HG02642 (cell line): ENCODE measurements around the gene HOMEZ.
A peak's percentile ranks its signal among the peaks of the same experiment; 100 is the strongest.
"Not testable (repeated sequence)": the region's sequence is repeated elsewhere in the genome, so short reads cannot be mapped to it uniquely, and the experiment has no call there.

Experiments used
- ATAC-seq: cut with Tn5 transposase; IDR thresholded peaks from one replicate; pipeline ENCODE4 v1.9.1; 2021; ENCODE audit warnings: mild to moderate bottlenecking; ENCODE audit not compliant: unreplicated experiment, poor library complexity

Gene HOMEZ

DNA sequence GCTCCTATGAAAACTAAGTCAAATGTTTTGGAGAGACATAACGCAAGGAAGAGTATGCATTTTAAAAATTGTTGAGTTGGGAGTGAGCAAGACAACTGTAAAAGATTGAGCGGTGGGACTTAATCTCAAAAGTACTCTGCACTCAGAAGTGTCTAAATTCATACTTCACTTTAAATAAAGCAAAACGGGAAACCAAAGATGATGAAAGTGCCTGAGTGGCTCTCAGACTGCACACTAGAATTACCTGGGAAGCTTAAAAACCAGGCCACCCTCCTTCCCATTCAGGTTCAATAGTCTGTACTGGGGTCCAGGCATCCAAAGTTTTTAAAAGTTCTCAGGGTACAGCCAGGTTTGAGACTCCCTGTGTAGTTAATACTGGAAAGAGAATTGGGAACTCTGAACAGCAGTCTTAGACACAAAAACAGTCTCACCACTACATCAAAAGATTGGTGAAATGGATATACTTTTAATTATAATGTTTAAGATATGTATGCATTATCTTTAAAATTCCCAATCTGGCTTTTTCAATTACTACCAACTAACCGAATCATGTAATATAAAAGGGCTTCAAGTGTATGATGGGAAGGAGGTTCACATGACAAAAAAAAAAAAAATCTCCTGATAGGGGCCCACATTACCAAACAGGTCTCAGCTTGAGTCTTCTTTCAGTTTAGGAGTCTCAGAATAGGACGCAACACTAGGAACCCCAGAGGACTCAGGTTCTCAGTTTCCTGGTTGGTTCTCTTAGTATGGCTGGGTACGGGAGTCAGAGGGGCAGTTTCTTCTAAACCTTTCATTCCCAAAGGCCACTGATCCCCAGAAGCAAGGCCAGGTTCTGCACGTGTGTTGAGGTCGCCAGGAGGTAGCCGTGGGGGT lies 1.0 kb downstream of the HOMEZ start:
- ATAC-seq = no peak

DNA sequence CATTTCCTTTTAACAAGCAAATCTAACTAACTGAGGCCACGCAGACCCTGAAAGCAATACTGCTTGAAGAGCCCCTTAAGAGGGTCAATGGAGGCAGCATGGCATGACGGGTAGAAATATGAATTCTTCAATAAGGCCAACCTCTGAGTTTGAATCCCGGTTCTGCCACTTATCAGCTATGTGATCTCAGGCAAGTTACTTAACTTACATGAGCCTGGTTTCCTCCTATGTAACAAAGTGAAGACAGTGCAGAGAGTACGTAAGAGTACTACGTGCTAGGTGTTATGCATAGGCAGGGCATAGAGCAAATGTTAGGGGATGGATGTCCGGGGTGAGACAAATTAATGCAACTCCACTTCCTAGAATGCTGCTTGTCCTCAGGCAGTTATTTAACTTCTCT lies 4.7 kb downstream of the HOMEZ start:
- ATAC-seq = no peak

DNA sequence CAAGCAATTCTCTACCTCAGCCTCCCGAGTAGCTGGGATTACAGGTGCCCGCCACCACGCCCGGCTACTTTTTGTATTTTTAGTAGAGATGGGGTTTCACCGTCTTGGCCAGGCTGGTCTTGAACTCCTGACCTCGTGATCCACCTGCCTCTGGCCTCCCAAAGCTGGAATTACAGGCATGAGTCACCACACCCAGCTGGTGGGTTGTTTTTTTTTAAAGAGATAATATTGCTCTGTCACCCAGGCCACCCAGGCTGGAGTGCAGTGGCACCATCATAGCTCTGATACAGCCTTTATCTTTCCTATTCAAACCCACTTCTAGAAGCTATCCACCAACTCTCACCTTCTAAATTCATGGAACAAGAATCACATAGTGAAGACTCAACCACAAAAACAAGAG lies 8.0 kb downstream of the HOMEZ start:
- ATAC-seq = not testable (repeated sequence)

DNA sequence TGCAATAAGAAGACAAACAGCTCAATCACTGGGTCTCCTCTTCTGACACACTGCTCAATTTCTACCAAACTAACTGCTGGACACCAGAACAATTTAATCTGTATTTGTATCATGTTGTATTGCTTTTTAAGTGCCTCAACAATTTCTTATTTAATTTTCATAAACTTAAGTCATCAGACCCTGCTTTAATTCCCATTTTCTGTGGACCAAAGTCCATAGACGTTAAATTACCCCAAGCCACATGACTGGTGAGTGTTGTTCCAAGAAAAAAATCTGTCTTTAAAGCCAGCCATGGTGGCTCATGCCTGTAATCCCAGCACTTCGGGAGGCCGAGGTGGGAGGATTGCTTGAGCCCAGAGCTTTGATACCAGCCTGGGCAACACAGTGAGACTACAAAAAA lies 8.7 kb downstream of the HOMEZ start:
- ATAC-seq = no peak

DNA sequence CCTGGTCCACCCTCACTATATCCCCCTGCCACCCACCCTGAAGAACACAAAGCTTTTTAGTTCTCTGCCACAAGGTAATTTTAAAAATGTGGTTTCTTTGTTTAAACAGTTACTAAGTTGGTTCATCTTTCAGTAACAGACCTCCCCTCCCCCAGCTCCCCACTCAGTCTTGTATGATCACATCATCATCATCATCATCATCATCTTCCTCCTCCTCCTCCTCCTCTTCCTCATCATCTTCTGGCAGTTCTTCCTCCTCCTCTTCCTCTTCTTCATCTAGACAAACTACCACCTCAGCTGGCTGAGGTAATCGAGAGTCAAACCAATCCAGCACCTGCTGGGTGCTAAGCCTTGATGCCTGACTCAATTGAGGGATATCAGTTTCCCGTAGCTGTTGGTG lies 10.5 kb downstream of the HOMEZ start:
- no peak for ATAC-seq

DNA sequence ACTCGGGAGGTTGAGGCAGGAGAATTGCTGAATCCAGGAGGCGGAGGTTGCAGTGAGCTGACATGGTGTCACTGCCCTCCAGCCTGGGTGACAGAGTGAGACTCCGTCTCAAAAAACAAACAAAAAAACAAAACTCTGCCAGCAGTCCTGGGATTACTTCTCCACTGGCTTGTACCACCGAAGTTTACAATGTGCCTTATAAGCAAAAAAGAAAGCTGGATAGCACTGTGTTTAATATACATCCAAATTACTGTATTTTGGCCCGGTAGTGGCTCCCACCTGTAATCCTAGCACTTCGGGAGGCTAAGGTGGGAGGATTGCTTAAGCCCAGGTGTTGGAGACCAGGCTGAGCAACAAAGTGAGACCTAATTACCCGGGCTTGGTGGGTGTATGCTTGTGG lies 16.7 kb downstream of the HOMEZ start:
- ATAC-seq = no peak

DNA sequence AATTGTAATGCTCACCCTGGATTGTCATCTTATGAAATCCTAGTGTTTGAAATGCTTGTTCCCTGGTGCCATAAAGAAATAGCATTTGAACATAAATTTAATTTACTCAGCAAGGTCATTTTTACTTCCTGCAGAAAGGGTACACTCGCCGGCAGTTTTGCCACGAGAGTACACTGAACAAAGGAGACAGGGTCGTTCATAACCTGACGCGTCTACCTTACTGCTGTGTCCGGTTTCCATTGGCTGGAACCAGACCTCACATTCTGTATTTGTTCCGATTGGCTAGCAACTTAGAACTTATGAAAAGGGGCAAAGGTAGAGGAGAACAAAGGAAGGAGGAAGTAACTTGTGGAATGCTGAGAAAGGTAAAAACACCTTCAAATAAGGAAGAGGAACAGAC lies 25.1 kb downstream of the HOMEZ start:
- ATAC-seq = not testable (repeated sequence)

DNA sequence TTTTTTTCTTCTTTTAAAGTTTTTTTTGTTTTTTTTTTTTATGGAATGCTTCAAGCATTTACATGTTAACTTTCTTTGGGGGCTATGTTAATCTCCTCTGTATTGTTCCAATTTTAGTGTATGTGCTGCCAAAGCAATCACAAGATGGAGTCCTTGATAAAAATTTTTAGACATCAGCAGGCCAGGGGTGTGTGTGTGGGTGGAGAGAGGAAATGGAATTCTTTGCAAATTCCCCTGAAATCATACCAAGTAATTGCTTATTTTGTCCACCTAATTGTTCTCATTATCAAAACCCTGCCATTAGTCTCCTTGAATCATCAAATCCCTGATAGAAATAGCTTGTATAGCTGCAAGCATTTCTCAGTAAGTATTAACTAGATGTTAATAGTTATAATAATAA lies 26.5 kb downstream of the HOMEZ start:
- no peak for ATAC-seq

DNA sequence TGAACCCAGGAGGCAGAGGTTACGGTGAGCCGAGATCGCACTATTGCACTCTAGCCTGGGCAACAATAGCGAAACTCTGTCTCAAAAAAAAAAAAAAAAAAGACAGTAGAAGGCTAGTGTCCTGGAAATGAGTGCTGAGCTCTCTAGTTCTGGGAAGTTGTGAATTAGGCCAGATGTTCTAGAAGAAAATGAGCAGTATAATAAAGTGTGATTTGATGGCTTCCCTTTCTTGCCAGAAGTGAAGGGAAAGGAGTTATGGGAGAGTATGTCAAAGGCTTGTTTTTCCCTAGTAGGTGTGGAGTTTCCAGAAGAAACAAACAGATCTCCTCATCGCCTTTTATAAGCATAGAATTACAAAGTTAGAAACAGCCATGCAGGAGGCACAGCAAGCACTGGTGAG lies 27.7 kb downstream of the HOMEZ start:
- no peak for ATAC-seq

DNA sequence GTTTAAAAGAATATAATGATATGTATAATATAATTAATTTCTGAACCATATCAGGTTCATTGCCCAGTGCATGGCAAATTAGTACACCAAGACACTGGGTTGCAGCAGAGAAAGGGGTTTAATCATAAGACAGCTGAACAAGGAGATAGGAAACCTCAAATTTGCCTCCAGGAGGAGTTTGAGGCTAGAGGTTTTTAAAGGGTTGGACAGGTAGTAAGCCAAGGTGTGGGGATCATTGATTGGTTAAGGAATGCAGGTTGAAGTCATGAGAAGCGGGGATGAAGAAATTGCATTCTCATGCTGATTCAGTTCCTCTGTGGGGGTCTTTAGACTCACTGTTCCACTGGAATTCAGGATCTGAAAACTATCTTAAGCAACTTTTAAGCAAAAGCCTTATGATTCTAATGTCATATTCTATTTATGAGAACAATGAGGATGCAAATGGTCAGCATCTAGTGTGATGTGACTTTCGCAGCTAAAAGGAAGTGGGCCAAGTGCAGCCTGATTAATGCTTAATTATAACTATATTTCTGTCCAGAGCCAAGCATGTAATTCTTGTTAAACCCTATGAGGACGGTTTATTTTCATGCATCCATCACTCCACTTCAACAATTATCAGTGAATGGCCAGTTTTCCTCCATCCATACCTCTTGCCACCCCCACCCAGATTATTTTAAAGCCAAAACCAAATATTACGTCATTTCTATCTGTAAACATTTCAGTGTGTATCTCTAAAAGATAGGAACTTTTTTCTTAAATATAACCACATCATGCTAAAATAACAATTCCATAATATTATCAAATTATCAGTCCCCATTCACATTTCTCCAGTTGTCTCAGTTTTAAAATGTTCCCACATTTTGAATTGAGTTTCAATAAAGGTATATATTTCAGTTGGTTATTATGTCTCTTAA lies 33.3 kb downstream of the HOMEZ start:
- no peak for ATAC-seq

DNA sequence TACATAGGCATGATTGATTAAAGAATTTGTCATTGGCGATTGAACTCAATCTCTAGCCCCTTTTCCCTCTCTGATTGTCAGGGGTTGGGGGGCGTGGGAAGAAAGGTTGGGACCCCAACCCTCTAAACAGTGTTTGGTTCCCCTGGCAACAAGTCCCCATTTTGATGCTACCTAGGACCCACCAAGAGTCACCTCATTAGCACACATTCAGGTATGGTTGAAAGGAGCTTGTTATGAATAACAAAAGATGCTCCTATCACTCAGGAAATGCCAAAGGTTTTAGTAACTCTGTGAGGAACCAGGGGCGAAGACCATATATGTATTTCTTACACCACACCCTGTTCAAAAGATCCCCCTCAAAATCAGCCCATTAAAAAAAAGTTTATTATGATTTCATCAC lies 33.9 kb downstream of the HOMEZ start:
- no peak for ATAC-seq

DNA sequence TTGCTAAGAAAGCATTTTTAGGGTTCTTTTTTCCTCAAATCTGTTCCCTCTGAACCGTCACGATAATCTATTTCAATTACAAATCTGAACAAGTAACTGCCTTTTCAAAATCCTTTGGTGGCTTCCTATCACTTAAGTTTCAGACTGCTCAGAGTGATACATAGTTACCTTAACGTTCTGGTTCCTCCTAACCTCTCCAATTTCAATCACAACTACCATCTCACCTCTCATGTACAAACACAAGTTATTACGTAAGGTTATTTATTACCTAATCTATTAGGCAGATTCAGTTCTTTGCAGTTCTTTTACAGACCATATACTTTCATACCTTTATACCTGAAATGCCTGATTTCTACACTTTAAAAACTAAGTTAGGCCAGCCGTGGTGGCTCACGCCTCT lies 36.1 kb downstream of the HOMEZ start:
- ATAC-seq = no peak

DNA sequence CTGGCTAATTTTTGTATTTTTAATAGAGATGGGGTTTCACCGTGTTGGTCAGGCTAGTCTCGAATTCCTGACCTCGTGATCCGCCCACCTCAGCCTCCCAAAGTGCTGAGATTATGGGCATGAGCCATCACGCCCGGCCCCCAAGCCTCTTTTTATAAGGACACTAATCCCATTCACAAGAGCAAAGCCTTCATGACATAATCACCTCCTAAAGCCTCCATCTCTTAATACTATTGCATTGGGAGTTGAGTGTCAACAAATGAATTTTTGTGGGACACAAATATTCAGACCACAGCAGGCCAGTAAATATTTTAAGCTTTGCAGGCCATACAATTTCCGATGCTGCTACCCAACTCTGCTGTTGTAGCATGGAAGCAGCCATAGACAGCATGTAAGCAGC lies 37.3 kb downstream of the HOMEZ start:
- ATAC-seq = no peak

DNA sequence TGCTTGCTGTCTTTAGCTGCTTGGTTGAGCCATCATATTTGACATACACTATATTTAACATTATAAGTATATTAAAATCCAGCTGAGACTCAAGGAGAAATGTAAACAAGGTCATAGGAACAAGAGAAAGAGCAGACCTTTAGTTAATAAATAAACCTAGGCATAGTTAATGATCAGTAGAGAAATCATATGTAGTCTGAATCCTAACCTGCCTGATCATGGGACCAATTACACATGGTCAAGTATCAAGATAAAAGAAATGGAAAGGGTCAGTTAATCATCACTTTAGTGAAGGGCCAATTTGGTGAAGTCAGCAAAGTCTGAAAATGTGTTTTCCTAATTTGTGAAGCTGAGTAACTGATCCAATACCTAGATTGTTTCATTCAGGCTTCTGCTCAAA lies 40.6 kb downstream of the HOMEZ start:
- no peak for ATAC-seq

DNA sequence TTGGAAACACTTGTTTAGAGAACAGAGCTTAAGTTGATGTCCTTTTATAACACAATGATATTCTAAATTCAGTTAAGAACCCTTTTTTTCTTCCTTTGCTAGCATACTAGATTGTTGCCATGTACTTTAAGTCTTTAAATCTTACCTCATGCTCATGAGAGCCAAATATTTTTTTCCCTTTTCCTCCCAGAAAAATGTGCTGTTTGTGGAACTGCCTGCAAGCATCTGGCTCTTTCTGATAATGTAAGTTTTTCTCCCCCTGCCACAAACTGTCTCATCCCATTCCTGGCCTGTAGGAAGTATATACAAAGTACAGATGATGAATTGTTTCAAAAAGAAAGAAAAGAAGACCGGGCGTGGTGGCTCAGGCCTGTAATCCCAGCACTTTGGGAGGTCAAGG lies 42.9 kb downstream of the HOMEZ start:
- ATAC-seq = no peak

DNA sequence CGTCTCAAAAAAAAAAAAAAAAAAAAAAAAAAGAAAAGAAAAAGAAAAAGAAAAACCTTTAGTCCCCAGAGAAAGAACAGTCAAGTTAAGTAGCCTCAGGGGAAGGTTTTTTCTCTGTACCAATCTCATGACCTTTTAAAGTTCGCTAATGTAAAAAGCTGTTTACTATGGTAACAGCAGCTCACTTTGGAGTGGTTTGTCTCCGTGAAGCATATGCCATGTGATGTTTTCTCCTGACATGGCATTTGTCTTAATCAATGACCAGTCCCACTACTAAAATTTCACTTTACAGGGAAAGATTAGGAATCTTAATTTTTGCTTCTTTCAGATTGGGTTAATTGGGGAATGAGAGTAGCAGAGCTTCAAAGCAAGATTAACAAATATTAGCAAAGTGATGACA lies 43.9 kb downstream of the HOMEZ start:
- ATAC-seq = no peak

DNA sequence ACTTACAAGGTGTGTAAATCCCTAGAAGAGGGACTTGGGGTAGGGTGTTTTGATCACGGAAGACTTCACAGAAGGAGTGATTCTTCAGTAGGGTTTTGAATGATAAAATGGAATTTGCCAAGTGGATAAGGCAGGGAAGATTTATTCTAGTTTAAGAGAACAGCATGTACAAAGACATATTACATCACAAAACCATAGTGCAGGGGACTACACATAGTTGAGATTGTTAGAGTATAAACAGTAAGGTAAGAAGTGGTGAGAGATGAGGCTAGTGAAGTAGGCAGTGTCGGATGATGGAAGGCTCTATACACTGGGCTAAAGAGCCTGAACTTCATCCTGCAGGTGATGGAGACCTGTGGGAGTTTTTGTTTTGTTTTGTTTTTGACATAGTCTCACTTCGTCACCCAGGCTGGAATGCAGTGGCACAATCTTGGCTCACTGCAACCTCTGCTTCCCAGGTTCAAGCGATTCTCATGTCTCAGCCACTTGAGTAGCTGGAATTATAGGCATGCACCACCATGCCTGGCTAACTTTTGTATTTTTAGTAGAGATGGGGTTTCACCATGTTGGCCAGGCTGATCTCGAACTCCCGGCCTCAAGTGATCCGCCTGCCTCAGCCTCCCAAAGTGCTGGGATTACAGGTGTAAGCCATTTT lies 44.7 kb downstream of the HOMEZ start:
- ATAC-seq = not testable (repeated sequence)

DNA sequence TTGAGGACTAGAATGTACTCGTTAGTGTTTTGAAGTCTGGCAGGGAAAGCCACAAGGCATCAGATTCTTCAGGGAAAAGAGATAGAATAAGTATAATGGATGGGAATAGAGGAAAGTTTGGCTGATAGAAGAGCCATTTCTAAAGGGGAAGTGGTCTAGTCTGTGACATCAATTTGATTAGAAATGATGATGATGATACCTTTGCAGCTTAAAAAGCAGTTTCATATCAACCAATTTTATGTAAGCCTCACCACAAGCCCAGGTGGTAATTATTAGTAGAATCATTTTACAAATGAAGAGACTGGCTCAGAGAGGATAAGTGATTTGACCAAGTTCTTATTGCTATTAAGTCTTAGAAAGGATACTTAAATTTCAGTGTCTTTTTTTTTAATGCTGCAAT lies 45.3 kb downstream of the HOMEZ start:
- ATAC-seq = no peak

DNA sequence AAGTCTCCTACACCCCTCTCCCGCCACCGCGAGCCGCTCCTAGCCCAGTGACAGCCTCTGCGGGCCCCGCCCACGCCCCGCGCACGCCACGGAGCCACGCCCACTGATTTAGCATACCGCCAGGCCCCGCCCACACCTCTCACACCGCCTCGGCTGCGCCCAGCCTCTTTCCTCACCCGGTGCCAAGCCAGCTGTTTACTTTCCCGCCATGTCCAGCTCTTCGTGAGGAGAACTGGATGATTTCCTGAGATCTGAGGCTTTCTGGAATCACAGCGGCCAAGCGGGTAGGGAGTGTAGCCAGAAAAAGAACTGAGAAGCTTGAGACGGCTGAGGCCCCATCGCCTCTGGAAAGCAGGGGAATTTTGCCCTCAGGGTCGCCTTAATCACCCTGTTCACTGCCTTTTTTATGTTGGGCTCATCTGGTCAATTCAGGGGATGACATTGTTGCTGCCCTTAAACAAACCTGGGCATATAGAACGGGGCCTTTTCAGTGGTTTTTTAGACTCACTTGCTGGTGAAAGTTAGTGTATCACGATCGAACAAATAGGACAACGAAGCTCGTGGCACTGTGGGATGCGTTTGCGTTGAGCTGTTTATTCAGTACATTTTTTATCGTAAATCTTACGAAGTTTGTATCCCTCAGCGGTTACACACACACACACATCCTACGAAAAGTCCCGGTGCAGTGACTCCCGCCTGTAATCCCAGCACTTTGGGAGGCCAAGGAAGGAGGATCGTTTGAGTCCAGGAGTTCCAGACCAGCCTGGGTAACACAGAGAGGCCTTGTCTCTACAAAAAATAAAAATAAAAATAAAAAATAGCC lies 47.9 kb downstream of the HOMEZ start, which contains the start of gene RNF212B:
Gene RNF212B, plus strand, starts transcription at position 165 of the 823 bp plus-strand sequence. CDS start 2,410 bp downstream, outside the sequence.
- peak; percentile 81 for ATAC-seq

DNA sequence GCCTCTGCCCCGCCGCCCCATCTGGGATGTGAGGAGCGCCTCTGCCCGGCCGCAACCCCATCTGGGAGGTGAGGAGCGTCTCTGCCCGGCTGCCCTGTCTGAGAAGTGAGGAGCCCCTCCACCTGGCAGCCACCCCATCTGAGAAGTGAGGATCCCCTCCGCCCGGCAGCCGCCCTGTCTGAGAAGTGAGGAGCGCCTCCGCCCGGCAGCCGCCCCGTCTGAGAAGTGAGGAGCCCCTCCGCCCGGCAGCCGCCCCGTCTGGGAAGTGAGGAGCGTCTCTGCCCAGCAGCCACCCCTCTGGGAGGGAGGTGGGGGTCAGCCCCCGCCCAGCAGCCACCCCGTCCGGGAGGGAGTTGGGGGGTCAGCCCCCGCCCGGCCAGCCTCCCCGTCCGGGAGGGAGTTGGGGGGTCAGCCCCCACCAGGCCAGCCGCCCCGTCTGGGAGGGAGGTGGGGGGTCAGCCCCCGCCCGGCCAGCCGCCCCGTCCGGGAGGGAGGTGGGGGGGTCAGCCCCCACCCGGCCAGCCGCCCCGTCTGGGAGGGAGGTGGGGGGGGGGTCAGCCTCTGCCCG lies 53.6 kb downstream of the HOMEZ start:
- ATAC-seq = not testable (repeated sequence)
